ENCODE measurements around the gene SYNGR1.
"Not testable (repeated sequence)": the region's sequence is repeated elsewhere in the genome, so short reads cannot be mapped to it uniquely, and the experiment has no call there.

The SYNGR1 gene

GRCh38 chr22:39317775-39318506 lies 31.9 kb upstream of the SYNGR1 start:
- Histone ChIP-seq H3K4me3 (ENCODE audit: low read depth, low read length) (peak overlapping the region; percentile 80), H3K9ac (ENCODE audit: low read length) (peak overlapping the region; percentile 99), H3K27me3 (ENCODE audit: control insufficient read depth, insufficient read depth, low read length) (no peaks in the 10 kb centered on the region), H3K36me3 (ENCODE audit: control insufficient read depth, insufficient read depth, low read length) (peaks cover 62% of the 10 kb centered on the region), H3K9me3 (ENCODE audit: control insufficient read depth, insufficient read depth, low read depth, low read length) (no peaks in the 10 kb centered on the region), H3K4me1 (ENCODE audit: control insufficient read depth, insufficient read depth, low read length) (peaks cover 17% of the 10 kb centered on the region), H3K27ac (ENCODE audit: low read depth, low read length) (peak overlapping the region; percentile 91)

- peaks cover 17% of the 10 kb centered on the region for H3K4me1 ChIP-seq (ENCODE audit: control insufficient read depth, insufficient read depth, low read length)
- no peaks in the 10 kb centered on the region for H3K27me3 ChIP-seq (ENCODE audit: control insufficient read depth, insufficient read depth, low read length)
- peak overlapping the region; percentile 80 for H3K4me3 ChIP-seq (ENCODE audit: low read depth, low read length)
- H3K27ac ChIP-seq (ENCODE audit: low read depth, low read length): peak overlapping the region; percentile 91
- H3K9me3 ChIP-seq (ENCODE audit: control insufficient read depth, insufficient read depth, low read depth, low read length): no peaks in the 10 kb centered on the region
- H3K36me3 ChIP-seq (ENCODE audit: control insufficient read depth, insufficient read depth, low read length): peaks cover 55% of the 10 kb centered on the region
- H3K9ac ChIP-seq (ENCODE audit: low read length): peak overlapping the region; percentile 99
Measured at GRCh38 chr22:39318507-39319283, 31.1 kb upstream of the SYNGR1 start.

GRCh38 chr22:39319284-39320022 lies 30.3 kb upstream of the SYNGR1 start, which contains the start of gene RPL3:
Gene RPL3, minus strand, starts transcription at chr22:39319623. Its CDS starts 26 bp downstream, at chr22:39319597.
- Histone ChIP-seq H3K27ac (ENCODE audit: low read depth, low read length) (peak within 1 kb of the TSS; percentile 91), H3K36me3 (ENCODE audit: control insufficient read depth, insufficient read depth, low read length) (peaks cover 47% of the 10 kb centered on the region), H3K9me3 (ENCODE audit: control insufficient read depth, insufficient read depth, low read depth, low read length) (no peaks in the 10 kb centered on the region), H3K4me1 (ENCODE audit: control insufficient read depth, insufficient read depth, low read length) (peaks cover 17% of the 10 kb centered on the region), H3K4me3 (ENCODE audit: low read depth, low read length) (peak within 1 kb of the TSS; percentile 80), H3K9ac (ENCODE audit: low read length) (peak within 1 kb of the TSS; percentile 99), H3K27me3 (ENCODE audit: control insufficient read depth, insufficient read depth, low read length) (no peaks in the 10 kb centered on the region)

- Histone ChIP-seq H3K36me3 (ENCODE audit: control insufficient read depth, insufficient read depth, low read length) (peaks cover 35% of the 10 kb centered on the region), H3K4me1 (ENCODE audit: control insufficient read depth, insufficient read depth, low read length) (peaks cover 17% of the 10 kb centered on the region), H3K4me3 (ENCODE audit: low read depth, low read length) (peak overlapping the region; percentile 80), H3K9ac (ENCODE audit: low read length) (peak overlapping the region; percentile 50), H3K27ac (ENCODE audit: low read depth, low read length) (peak overlapping the region; percentile 91; the same call in 1 of the 2 replicates)
- H3K27me3 ChIP-seq (ENCODE audit: control insufficient read depth, insufficient read depth, low read length); H3K9me3 ChIP-seq (ENCODE audit: control insufficient read depth, insufficient read depth, low read depth, low read length): not testable (repeated sequence)
Measured at GRCh38 chr22:39320616-39321029, 29.2 kb upstream of the SYNGR1 start.

GRCh38 chr22:39325392-39325932 lies 24.3 kb upstream of the SYNGR1 start:
- Histone ChIP-seq H3K4me1 (ENCODE audit: control insufficient read depth, insufficient read depth, low read length) (no peaks in the 10 kb centered on the region), H3K27ac (ENCODE audit: low read depth, low read length) (no peak overlapping the region), H3K9me3 (ENCODE audit: control insufficient read depth, insufficient read depth, low read depth, low read length) (no peaks in the 10 kb centered on the region), H3K9ac (ENCODE audit: low read length) (no peak overlapping the region), H3K36me3 (ENCODE audit: control insufficient read depth, insufficient read depth, low read length) (no peaks in the 10 kb centered on the region), H3K27me3 (ENCODE audit: control insufficient read depth, insufficient read depth, low read length) (no peaks in the 10 kb centered on the region), H3K4me3 (ENCODE audit: low read depth, low read length) (no peak overlapping the region)

- H3K9ac ChIP-seq (ENCODE audit: low read length): no peak overlapping the region
- no peak overlapping the region for H3K4me3 ChIP-seq (ENCODE audit: low read depth, low read length)
- no peaks in the 10 kb centered on the region for H3K36me3 ChIP-seq (ENCODE audit: control insufficient read depth, insufficient read depth, low read length)
- no peak overlapping the region for H3K27ac ChIP-seq (ENCODE audit: low read depth, low read length)
- H3K4me1 ChIP-seq (ENCODE audit: control insufficient read depth, insufficient read depth, low read length): no peaks in the 10 kb centered on the region
- H3K27me3 ChIP-seq (ENCODE audit: control insufficient read depth, insufficient read depth, low read length): no peaks in the 10 kb centered on the region
- H3K9me3 ChIP-seq (ENCODE audit: control insufficient read depth, insufficient read depth, low read depth, low read length): no peaks in the 10 kb centered on the region
Measured at GRCh38 chr22:39327995-39328754, 21.6 kb upstream of the SYNGR1 start.

GRCh38 chr22:39330553-39330952 lies 19.2 kb upstream of the SYNGR1 start:
- H3K9me3 ChIP-seq (ENCODE audit: control insufficient read depth, insufficient read depth, low read depth, low read length): not testable (repeated sequence)

GRCh38 chr22:39332441-39333064 lies 17.2 kb upstream of the SYNGR1 start:
- Histone ChIP-seq H3K9me3 (ENCODE audit: control insufficient read depth, insufficient read depth, low read depth, low read length) (no peaks in the 10 kb centered on the region), H3K27me3 (ENCODE audit: control insufficient read depth, insufficient read depth, low read length) (no peaks in the 10 kb centered on the region), H3K9ac (ENCODE audit: low read length) (no peak overlapping the region), H3K27ac (ENCODE audit: low read depth, low read length) (no peak overlapping the region), H3K36me3 (ENCODE audit: control insufficient read depth, insufficient read depth, low read length) (no peaks in the 10 kb centered on the region), H3K4me1 (ENCODE audit: control insufficient read depth, insufficient read depth, low read length) (no peaks in the 10 kb centered on the region), H3K4me3 (ENCODE audit: low read depth, low read length) (no peak overlapping the region)

More at GRCh38 chr22:39330553-39330952, 19.2 kb upstream of the SYNGR1 start:
- not testable (repeated sequence) for H3K4me3 ChIP-seq (ENCODE audit: low read depth, low read length); H3K27me3 ChIP-seq (ENCODE audit: control insufficient read depth, insufficient read depth, low read length); H3K27ac ChIP-seq (ENCODE audit: low read depth, low read length); H3K9ac ChIP-seq (ENCODE audit: low read length); H3K36me3 ChIP-seq (ENCODE audit: control insufficient read depth, insufficient read depth, low read length); H3K4me1 ChIP-seq (ENCODE audit: control insufficient read depth, insufficient read depth, low read length)

GRCh38 chr22:39336411-39336810 lies 13.4 kb upstream of the SYNGR1 start:
- Histone ChIP-seq H3K4me3 (ENCODE audit: low read depth, low read length) (no peak overlapping the region), H3K27me3 (ENCODE audit: control insufficient read depth, insufficient read depth, low read length) (no peaks in the 10 kb centered on the region), H3K9ac (ENCODE audit: low read length) (no peak overlapping the region), H3K36me3 (ENCODE audit: control insufficient read depth, insufficient read depth, low read length) (no peaks in the 10 kb centered on the region), H3K27ac (ENCODE audit: low read depth, low read length) (no peak overlapping the region), H3K4me1 (ENCODE audit: control insufficient read depth, insufficient read depth, low read length) (no peaks in the 10 kb centered on the region), H3K9me3 (ENCODE audit: control insufficient read depth, insufficient read depth, low read depth, low read length) (no peaks in the 10 kb centered on the region)

GRCh38 chr22:39339775-39340174 lies 10.0 kb upstream of the SYNGR1 start:
- H3K27ac ChIP-seq (ENCODE audit: low read depth, low read length); H3K27me3 ChIP-seq (ENCODE audit: control insufficient read depth, insufficient read depth, low read length); H3K36me3 ChIP-seq (ENCODE audit: control insufficient read depth, insufficient read depth, low read length); H3K9ac ChIP-seq (ENCODE audit: low read length); H3K9me3 ChIP-seq (ENCODE audit: control insufficient read depth, insufficient read depth, low read depth, low read length); H3K4me3 ChIP-seq (ENCODE audit: low read depth, low read length); H3K4me1 ChIP-seq (ENCODE audit: control insufficient read depth, insufficient read depth, low read length): not testable (repeated sequence)
